IPS-20b (cell line): Measurements from ENCODE around the gene PPIG.

ENCODE experiments used
- H3K27ac ChIP-seq: one replicate; pipeline ENCODE4 v1.5.1; 2013; ENCODE audit warnings: low read length
- H3K27me3 ChIP-seq: 2 replicates; pipeline ENCODE4 v1.6.1; 2013; ENCODE audit warnings: mild to moderate bottlenecking, low read length, inconsistent platforms; ENCODE audit not compliant: insufficient read depth
- H3K36me3 ChIP-seq: 2 replicates; pipeline ENCODE4 v1.6.1; 2013; ENCODE audit warnings: low read depth, mild to moderate bottlenecking, inconsistent platforms, low read length, moderate library complexity; ENCODE audit not compliant: insufficient read depth
- H3K4me1 ChIP-seq: 2 replicates; pipeline ENCODE4 v1.6.1; 2013; ENCODE audit warnings: mild to moderate bottlenecking, control low read depth, inconsistent platforms, low read length, moderate library complexity; ENCODE audit not compliant: insufficient read depth
- H3K4me3 ChIP-seq: 2 replicates; pipeline ENCODE4 v1.5.1; 2013; ENCODE audit warnings: mild to moderate bottlenecking, low read length, inconsistent platforms
- H3K9ac ChIP-seq: 2 replicates; pipeline ENCODE4 v1.6.1; 2013; ENCODE audit warnings: low read depth, mild to moderate bottlenecking, inconsistent platforms, low read length, moderate library complexity
- H3K9me3 ChIP-seq: 2 replicates; pipeline ENCODE4 v1.6.1; 2013; ENCODE audit warnings: mild to moderate bottlenecking, low read depth, low read length, inconsistent platforms; ENCODE audit not compliant: insufficient read depth

PPIG gene

DNA sequence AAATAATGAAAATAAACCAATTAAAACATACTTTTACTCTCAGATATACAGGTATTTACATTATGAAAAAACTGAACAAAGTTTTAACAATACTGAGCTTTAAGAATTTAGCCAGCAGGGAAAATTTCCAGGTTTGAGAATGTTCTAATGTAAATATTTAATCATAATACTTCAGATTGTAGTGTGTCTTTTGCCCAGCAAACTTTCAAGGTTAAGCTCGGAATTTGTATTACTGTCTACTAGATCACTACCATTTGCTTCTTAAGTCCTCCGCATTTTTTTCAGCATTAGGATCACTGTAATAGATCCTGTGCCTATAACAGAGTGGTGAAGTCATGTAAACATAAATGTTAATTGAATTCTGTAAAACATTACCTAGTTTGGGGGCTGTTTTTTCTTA, 57.3 kb downstream of the PPIG start:
- H3K9ac ChIP-seq = no peak overlapping the region
- H3K4me1 ChIP-seq = no peaks in the 10 kb centered on the region
- no peak overlapping the region for H3K4me3 ChIP-seq
- H3K27ac ChIP-seq = no peak overlapping the region
- peaks cover 23% of the 10 kb centered on the region for H3K36me3 ChIP-seq
- H3K27me3 ChIP-seq = no peaks in the 10 kb centered on the region
- no peaks in the 10 kb centered on the region for H3K9me3 ChIP-seq

DNA sequence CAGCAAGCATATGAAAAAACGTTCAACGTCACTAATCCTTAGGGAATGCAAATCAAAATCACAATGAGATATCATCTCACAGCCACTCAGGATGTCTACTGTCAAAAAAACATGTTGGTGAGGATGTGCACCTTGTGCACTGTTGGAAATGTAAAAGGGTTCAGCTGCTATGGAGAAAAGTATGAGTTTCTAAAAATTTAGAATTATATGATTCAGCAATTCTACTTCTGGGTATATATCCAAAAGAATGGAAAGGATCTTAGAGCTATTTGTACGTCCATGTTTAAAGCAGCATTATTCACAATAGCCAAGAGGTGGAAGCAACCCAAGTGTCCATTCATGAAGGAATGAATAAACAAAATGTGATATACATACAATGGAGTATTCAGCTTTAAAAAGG, 60.0 kb downstream of the PPIG start:
- H3K4me3 ChIP-seq = no peak overlapping the region
- no peaks in the 10 kb centered on the region for H3K36me3 ChIP-seq
- no peak overlapping the region for H3K9ac ChIP-seq
- H3K27ac ChIP-seq = no peak overlapping the region
- no peaks in the 10 kb centered on the region for H3K9me3 ChIP-seq
- H3K27me3 ChIP-seq = no peaks in the 10 kb centered on the region
- H3K4me1 ChIP-seq = no peaks in the 10 kb centered on the region

DNA sequence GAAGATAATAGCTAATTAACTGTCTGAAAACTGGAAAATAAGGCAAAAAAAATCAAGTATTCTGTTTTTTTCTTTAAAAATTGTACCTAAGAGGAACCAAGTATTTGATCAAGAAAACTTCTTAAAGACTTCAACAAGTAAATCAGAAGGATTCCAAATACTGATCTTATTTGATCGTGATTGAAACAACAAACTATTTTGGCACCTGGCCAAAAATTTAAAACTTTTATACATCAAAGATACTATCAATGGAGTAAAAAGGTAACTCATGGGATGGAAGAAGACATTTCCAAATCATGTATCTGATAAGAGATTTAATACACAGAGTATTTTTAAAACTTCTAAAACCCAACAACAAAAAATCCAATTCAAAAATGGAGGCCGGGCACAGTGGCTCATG, 63.3 kb downstream of the PPIG start:
- Histone ChIP-seq H3K27me3 (no peaks in the 10 kb centered on the region), H3K27ac (no peak overlapping the region), H3K4me3 (no peak overlapping the region), H3K9ac (no peak overlapping the region), H3K36me3 (no peaks in the 10 kb centered on the region), H3K4me1 (no peaks in the 10 kb centered on the region), H3K9me3 (no peaks in the 10 kb centered on the region)

DNA sequence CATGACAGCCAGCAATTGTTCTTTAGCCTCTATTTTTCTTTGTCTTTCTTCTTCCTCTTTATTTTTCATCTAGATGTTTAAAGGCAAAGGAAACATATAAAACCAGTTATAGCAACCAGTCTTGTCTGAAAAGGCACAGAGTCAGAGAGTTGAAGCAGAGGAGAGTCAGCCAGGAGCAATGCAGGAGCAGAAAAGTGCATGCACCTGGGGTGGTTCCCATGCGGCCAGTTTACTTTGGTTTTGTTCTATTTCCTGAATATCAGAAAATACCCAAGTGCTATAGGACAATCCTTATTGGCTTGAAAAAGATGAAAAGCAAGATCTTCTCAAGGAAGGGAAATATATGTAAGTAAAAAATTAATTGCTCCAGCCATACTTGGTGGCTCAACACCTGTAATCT, 65.1 kb downstream of the PPIG start:
- Histone ChIP-seq H3K9ac (no peak overlapping the region), H3K4me1 (no peaks in the 10 kb centered on the region), H3K27ac (no peak overlapping the region), H3K36me3 (no peaks in the 10 kb centered on the region), H3K27me3 (no peaks in the 10 kb centered on the region), H3K9me3 (no peaks in the 10 kb centered on the region), H3K4me3 (no peak overlapping the region)

DNA sequence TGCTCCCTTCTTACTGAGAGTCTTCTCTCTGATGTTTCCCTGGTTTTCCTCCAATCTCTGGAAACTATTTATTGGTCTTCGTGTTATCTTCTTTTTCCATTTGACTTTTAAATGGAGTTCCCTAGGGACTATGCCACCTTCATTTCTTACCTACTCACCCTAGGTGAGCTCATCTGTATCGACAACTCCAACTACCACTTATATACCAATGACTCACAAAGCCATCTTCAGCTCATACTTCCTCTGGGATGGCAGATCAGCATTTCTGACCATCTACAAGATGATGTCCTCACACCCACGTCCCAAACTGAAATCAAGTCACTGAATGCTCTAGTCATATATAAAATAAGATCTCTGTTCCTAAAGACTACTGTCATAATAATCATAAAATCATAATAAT, 69.5 kb downstream of the PPIG start:
- Histone ChIP-seq H3K36me3 (no peaks in the 10 kb centered on the region), H3K4me3 (no peak overlapping the region)

DNA sequence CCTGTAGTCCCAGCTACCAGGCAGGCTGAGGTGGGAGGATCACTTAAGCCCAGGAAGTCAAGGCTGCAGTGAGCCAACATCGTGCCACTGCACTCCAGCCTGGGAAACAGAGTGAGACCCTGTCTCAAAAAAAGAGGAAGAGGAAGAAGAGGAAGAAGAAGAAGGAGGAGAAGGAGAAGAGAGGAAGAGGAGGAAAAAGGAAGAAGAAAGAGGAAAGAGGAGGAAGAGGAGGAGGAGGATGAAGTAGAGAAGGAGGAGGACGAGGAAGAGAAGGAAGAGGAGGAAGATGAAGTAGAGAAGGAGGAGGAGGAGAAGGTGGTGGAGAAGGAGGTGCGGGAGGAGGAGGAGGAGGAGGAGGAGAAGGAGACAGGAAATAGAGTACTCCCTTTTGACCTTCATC, 72.0 kb downstream of the PPIG start:
- H3K4me3 ChIP-seq = no peak overlapping the region
- no peaks in the 10 kb centered on the region for H3K4me1 ChIP-seq
- H3K9me3 ChIP-seq = no peaks in the 10 kb centered on the region
- no peak overlapping the region for H3K27ac ChIP-seq
- H3K27me3 ChIP-seq = no peaks in the 10 kb centered on the region
- no peaks in the 10 kb centered on the region for H3K36me3 ChIP-seq
- no peak overlapping the region for H3K9ac ChIP-seq

More for the DNA sequence above, 69.5 kb downstream of the PPIG start:
- Histone ChIP-seq H3K4me1 (no peaks in the 10 kb centered on the region), H3K27me3 (no peaks in the 10 kb centered on the region), H3K27ac (no peak overlapping the region), H3K9ac (no peak overlapping the region), H3K9me3 (no peaks in the 10 kb centered on the region)

- Histone ChIP-seq H3K9me3 (no peaks in the 10 kb centered on the region), H3K27me3 (no peaks in the 10 kb centered on the region), H3K36me3 (no peaks in the 10 kb centered on the region), H3K4me1 (no peaks in the 10 kb centered on the region), H3K27ac (no peak overlapping the region), H3K9ac (no peak overlapping the region), H3K4me3 (no peak overlapping the region)
Observed at GRCh38 chr2:169658877-169659276, 74.7 kb downstream of the PPIG start.

DNA sequence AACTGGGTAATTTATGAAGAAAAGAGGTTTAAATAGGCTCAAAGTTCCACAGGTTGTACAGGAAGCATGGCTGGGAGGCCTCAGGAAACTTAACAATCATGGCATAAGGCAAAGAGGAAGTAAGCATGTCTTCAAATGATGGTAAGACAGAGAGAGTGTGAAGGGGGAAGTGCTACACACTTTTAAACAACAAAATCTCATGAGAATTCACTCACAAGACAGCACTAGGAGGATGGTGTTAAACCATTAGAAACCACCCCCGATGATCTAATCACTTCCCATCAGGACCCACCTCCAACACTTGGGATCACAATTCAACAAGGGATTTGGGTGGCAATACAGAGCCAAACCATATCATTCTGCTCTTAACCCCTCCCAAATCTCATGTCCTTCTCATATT, 75.2 kb downstream of the PPIG start:
- no peak overlapping the region for H3K9ac ChIP-seq
- H3K9me3 ChIP-seq = no peaks in the 10 kb centered on the region
- no peak overlapping the region for H3K4me3 ChIP-seq
- no peak overlapping the region for H3K27ac ChIP-seq
- H3K4me1 ChIP-seq = no peaks in the 10 kb centered on the region
- H3K27me3 ChIP-seq = no peaks in the 10 kb centered on the region
- H3K36me3 ChIP-seq = no peaks in the 10 kb centered on the region

DNA sequence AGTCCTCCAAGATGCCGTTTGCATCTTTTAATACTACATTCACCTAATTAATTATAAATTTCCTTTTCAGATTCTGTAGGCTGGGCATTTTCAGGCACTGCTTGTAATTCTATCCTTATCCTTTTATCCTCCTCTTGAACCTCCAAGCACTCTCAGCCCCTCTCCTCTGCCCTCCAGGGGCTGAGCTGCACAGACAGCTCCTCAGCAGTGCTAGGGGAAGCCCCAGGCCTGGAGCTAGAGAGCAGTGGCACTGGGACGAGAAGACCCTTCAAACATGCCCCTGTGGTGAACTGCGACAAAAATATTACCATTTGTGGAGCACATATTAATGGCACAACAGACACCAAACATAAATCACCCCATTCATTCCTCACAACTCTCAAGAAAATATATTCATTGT, 77.1 kb downstream of the PPIG start:
- Histone ChIP-seq H3K9ac (no peak overlapping the region), H3K9me3 (no peaks in the 10 kb centered on the region), H3K4me3 (no peak overlapping the region), H3K27ac (no peak overlapping the region), H3K27me3 (no peaks in the 10 kb centered on the region), H3K4me1 (no peaks in the 10 kb centered on the region), H3K36me3 (no peaks in the 10 kb centered on the region)

- no peak overlapping the region for H3K4me3 ChIP-seq
- no peak overlapping the region for H3K9ac ChIP-seq
- no peaks in the 10 kb centered on the region for H3K36me3 ChIP-seq
- H3K9me3 ChIP-seq = no peaks in the 10 kb centered on the region
- no peaks in the 10 kb centered on the region for H3K27me3 ChIP-seq
- no peaks in the 10 kb centered on the region for H3K4me1 ChIP-seq
- no peak overlapping the region for H3K27ac ChIP-seq
Observed at GRCh38 chr2:169662744-169663143, 78.6 kb downstream of the PPIG start.

- Histone ChIP-seq H3K4me1 (no peaks in the 10 kb centered on the region), H3K9ac (no peak overlapping the region), H3K4me3 (no peak overlapping the region), H3K27me3 (no peaks in the 10 kb centered on the region), H3K27ac (no peak overlapping the region), H3K9me3 (no peaks in the 10 kb centered on the region), H3K36me3 (no peaks in the 10 kb centered on the region)
Observed at GRCh38 chr2:169663247-169663646, 79.1 kb downstream of the PPIG start.

DNA sequence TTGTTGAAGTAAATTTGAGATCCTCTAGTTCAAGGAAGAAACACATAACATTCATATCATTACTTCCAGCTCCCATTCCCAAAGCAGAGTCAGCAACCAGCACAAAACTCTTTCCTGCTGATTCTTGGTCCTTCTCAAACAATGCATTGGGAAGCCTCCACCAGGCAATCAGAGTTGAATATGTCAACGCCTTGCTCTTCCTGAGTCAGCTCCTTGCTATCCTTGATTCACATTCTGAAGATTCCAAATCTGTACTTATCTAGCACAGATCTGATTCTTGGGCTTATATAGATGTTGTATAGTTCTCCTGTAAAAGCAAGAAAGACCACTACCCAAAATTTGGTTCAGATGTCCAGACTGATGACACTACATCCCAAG, 80.4 kb downstream of the PPIG start:
- Histone ChIP-seq H3K9me3 (no peaks in the 10 kb centered on the region), H3K9ac (no peak overlapping the region), H3K27ac (no peak overlapping the region), H3K4me1 (no peaks in the 10 kb centered on the region), H3K27me3 (no peaks in the 10 kb centered on the region), H3K4me3 (no peak overlapping the region), H3K36me3 (no peaks in the 10 kb centered on the region)
